NCI-H226 (cell line): ENCODE measurements around the gene LSM5.

Source experiments
- DNase-seq: peaks from one replicate; pipeline ENCODE4 v3.0.0-alpha.2; 2015

Gene LSM5

DNA sequence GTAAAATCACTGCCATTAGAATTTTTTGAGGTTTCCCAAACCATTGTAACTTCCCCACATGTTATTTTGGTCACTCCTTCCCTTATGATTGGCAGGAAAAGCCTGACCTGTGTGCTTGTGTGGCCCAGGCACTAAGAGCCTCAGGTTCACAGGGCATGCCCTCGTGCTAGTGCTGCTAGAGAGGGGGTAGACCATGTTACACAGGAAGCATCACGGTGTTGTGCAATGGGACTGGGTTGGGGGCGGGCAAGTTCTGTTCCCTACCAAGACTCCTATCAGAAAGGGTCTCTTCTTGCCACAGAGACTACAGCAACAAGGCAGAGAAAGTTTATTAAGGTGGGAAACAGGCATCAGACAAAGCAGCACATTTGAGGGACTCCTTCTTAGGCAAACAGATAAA, 32.2 kb downstream of the LSM5 start:
- no peak for DNase-seq

- DNase-seq, result no peak
Observed at GRCh38 chr7:32453341-32454011, 36.7 kb downstream of the LSM5 start.

- DNase-seq, result no peak
Observed at GRCh38 chr7:32447218-32447617, 43.0 kb downstream of the LSM5 start.

- DNase-seq, result no peak
Observed at GRCh38 chr7:32436146-32436928, 53.8 kb downstream of the LSM5 start.
